Measurements from ENCODE around the gene CEACAM7. TPM values are rescaled to one million over a fixed set of nuclear protein-coding genes. Genes with fewer than 3 reads are reported as not detected.

CEACAM7 gene
- total and polyA plus RNA-seq, 5 experiments from 2014 or later, result not detected

GRCh38 chr19:41698746-41699230, 10.7 kb upstream of the CEACAM7 start:
- Mint-ChIP-seq H3K4me1 (peaks cover 0 to 3% (median 1%) of the 10 kb centered on the region in 4 donors), H3K27me3 (peaks cover 13 to 69% (median 22%) of the 10 kb centered on the region in 5 donors)

GRCh38 chr19:41697198-41697855, 9.3 kb upstream of the CEACAM7 start:
- POLR2A ChIA-PET, result interaction anchor here (0.6 kb wide), 1 partner anchor 444 kb away, joined by 5 read pairs; no protein-coding TSS in a partner anchor
- peaks cover 9 to 64% (median 28%) of the 10 kb centered on the region in 5 donors for H3K27me3 Mint-ChIP-seq
- peaks cover 0 to 3% (median 1%) of the 10 kb centered on the region in 4 donors for H3K4me1 Mint-ChIP-seq
- peaks cover 2 to 12% (median 7%) of the 10 kb centered on the region in 3 donors for H3K36me3 Mint-ChIP-seq
- ATAC-seq (no peak), DNase-seq (no peak)
- no peak overlapping the region for H3K4me3 Mint-ChIP-seq
- H3K27ac Mint-ChIP-seq, result no peak overlapping the region
- H3K9me3 Mint-ChIP-seq, result peaks cover 0 to 12% (median 9%) of the 10 kb centered on the region in 9 donors

More at GRCh38 chr19:41698746-41699230, 10.7 kb upstream of the CEACAM7 start:
- Mint-ChIP-seq H3K9me3 (peaks cover 0 to 3% (median 0%) of the 10 kb centered on the region in 9 donors), H3K36me3 (no peaks in the 10 kb centered on the region), H3K27ac (peak overlapping the region in 1 of 10 donors; percentile 4), H3K4me3 (no peak overlapping the region)
- ATAC-seq, result no peak
- DNase-seq, result no peak
- POLR2A ChIA-PET, result no interaction called here

GRCh38 chr19:41696402-41697197, 8.5 kb upstream of the CEACAM7 start:
- Mint-ChIP-seq H3K36me3 (peaks cover 2 to 13% (median 7%) of the 10 kb centered on the region in 3 donors), H3K4me1 (peaks cover 0 to 3% (median 1%) of the 10 kb centered on the region in 4 donors), H3K27me3 (peaks cover 12 to 62% (median 28%) of the 10 kb centered on the region in 5 donors), H3K27ac (no peak overlapping the region), H3K9me3 (peaks cover 0 to 17% (median 12%) of the 10 kb centered on the region in 9 donors), H3K4me3 (no peak overlapping the region)
- ATAC-seq (no peak), DNase-seq (no peak)
- POLR2A ChIA-PET, result no interaction called here

GRCh38 chr19:41695745-41696144, 7.7 kb upstream of the CEACAM7 start:
- POLR2A ChIA-PET, result no interaction called here
- Mint-ChIP-seq H3K4me1 (peaks cover 0 to 8% (median 2%) of the 10 kb centered on the region in 4 donors), H3K36me3 (peaks cover 2 to 13% (median 7%) of the 10 kb centered on the region in 3 donors), H3K27me3 (peaks cover 18 to 62% (median 36%) of the 10 kb centered on the region in 5 donors), H3K27ac (peak overlapping the region in 1 of 10 donors; percentile 62), H3K4me3 (no peak overlapping the region), H3K9me3 (peaks cover 0 to 24% (median 12%) of the 10 kb centered on the region in 9 donors)
- no peak for DNase-seq
- ATAC-seq, result no peak

GRCh38 chr19:41694831-41695635, 7.0 kb upstream of the CEACAM7 start:
- POLR2A ChIA-PET, result no interaction called here
- Mint-ChIP-seq H3K4me3 (no peak overlapping the region), H3K27me3 (peaks cover 18 to 61% (median 36%) of the 10 kb centered on the region in 5 donors), H3K27ac (peak overlapping the region in 1 of 10 donors; percentile 88), H3K9me3 (peaks cover 0 to 24% (median 12%) of the 10 kb centered on the region in 9 donors), H3K36me3 (peaks cover 2 to 13% (median 7%) of the 10 kb centered on the region in 3 donors), H3K4me1 (peaks cover 0 to 8% (median 2%) of the 10 kb centered on the region in 4 donors)
- ATAC-seq, result no peak
- DNase-seq, result no peak

GRCh38 chr19:41694196-41694595, 6.1 kb upstream of the CEACAM7 start:
- peaks cover 2 to 13% (median 7%) of the 10 kb centered on the region in 3 donors for H3K36me3 Mint-ChIP-seq
- POLR2A ChIA-PET, result no interaction called here
- peaks cover 0 to 24% (median 12%) of the 10 kb centered on the region in 9 donors for H3K9me3 Mint-ChIP-seq
- H3K27ac Mint-ChIP-seq, result no peak overlapping the region
- DNase-seq, result no peak
- H3K4me1 Mint-ChIP-seq, result peaks cover 0 to 8% (median 2%) of the 10 kb centered on the region in 4 donors
- peaks cover 23 to 61% (median 37%) of the 10 kb centered on the region in 5 donors for H3K27me3 Mint-ChIP-seq
- H3K4me3 Mint-ChIP-seq, result no peak overlapping the region
- no peak for ATAC-seq

DNA sequence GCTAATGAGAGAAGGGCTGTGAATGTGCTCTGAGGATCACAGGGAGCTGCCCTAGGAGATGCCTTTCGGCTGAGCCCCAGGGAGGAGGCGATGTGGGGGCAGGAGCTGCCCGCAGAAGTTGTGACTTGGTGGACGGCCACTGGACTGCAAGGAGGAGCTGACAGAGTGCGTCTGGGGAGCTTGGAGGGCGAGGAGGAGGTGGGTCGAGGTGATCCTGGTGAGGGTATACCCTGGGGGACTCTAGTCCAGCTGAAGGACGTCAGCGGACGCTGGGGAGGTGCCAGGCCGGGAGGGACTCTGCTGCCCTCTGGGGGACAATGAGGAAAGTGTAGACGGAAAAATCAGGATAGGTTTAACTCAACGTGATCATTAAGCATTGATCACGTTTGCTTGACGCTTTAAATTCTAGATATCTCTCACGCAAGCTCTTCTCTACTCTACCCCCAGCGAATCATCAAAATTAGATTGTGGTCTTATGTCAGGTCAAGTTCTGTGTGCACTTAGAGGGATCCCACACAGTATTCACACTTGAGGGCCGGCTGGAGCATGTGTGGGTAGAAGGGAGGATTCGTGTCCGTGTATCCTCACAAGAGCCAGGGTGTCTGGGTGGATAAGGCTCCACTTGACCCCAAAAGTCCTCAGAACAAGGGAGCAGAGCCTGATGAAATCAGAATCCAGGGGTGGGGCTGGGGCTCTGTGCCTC, 3.3 kb upstream of the CEACAM7 start:
- H3K4me3 Mint-ChIP-seq, result peak overlapping the region in 1 of 10 donors; percentile 61
- peaks cover 19 to 65% (median 27%) of the 10 kb centered on the region in 5 donors for H3K27me3 Mint-ChIP-seq
- POLR2A ChIA-PET, result interaction anchor here (1.2 kb wide), 1 partner anchor 50 kb away, joined by 3 read pairs; no protein-coding TSS in a partner anchor
- ATAC-seq (no peak), DNase-seq (peak in 3 of 10 donors; percentile 9 to 14 (median 13))
- peaks cover 0 to 24% (median 12%) of the 10 kb centered on the region in 9 donors for H3K9me3 Mint-ChIP-seq
- peaks cover 0 to 8% (median under 1%) of the 10 kb centered on the region in 4 donors for H3K4me1 Mint-ChIP-seq
- peaks cover 2 to 13% (median 7%) of the 10 kb centered on the region in 3 donors for H3K36me3 Mint-ChIP-seq
- H3K27ac Mint-ChIP-seq, result peak overlapping the region in 1 of 10 donors; percentile 92

DNA sequence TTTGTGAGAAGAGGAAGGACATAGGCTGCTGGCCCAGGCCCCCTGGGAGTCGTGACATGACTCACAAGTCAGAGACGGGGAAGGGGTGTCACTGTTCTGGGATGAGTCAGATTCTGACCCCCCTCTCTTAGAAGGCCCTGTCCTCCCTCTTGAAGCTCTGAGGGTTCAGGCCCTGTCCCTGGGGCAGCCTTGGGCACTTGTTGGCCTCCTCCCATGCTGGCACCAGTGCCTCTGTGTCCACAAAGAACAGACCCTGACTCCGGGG, 2.7 kb upstream of the CEACAM7 start:
- POLR2A ChIA-PET, result interaction anchor here (1.2 kb wide), 1 partner anchor 49 kb away, joined by 3 read pairs; no protein-coding TSS in a partner anchor
- H3K4me1 Mint-ChIP-seq, result peaks cover 0 to 6% (median under 1%) of the 10 kb centered on the region in 4 donors
- H3K27me3 Mint-ChIP-seq, result peaks cover 17 to 63% (median 25%) of the 10 kb centered on the region in 5 donors
- no peak overlapping the region for H3K4me3 Mint-ChIP-seq
- H3K36me3 Mint-ChIP-seq, result peaks cover 2 to 13% (median 7%) of the 10 kb centered on the region in 3 donors
- no peak overlapping the region for H3K27ac Mint-ChIP-seq
- ATAC-seq (no peak), DNase-seq (no peak)
- peaks cover 0 to 24% (median 12%) of the 10 kb centered on the region in 9 donors for H3K9me3 Mint-ChIP-seq

- POLR2A ChIA-PET, result no interaction called here
- peaks cover 0 to 6% (median under 1%) of the 10 kb centered on the region in 4 donors for H3K4me1 Mint-ChIP-seq
- ATAC-seq, result no peak
- peak overlapping the region in 1 of 10 donors; percentile 34 for H3K27ac Mint-ChIP-seq
- H3K27me3 Mint-ChIP-seq, result peaks cover 17 to 58% (median 22%) of the 10 kb centered on the region in 5 donors
- peaks cover 0 to 24% (median 12%) of the 10 kb centered on the region in 9 donors for H3K9me3 Mint-ChIP-seq
- no peak overlapping the region for H3K4me3 Mint-ChIP-seq
- no peak for DNase-seq
- peaks cover 2 to 13% (median 7%) of the 10 kb centered on the region in 3 donors for H3K36me3 Mint-ChIP-seq
These were observed 2.1 kb upstream of the CEACAM7 start for GRCh38 chr19:41689993-41690800.

GRCh38 chr19:41688687-41689086, 617 bp upstream of the CEACAM7 start:
- no peak for ATAC-seq
- Mint-ChIP-seq H3K4me3 (no peak overlapping the region), H3K9me3 (peaks cover 0 to 24% (median 12%) of the 10 kb centered on the region in 9 donors), H3K27me3 (peaks cover 24 to 58% (median 27%) of the 10 kb centered on the region in 5 donors), H3K27ac (peak overlapping the region in 1 of 10 donors; percentile 15), H3K36me3 (peaks cover 2 to 13% (median 7%) of the 10 kb centered on the region in 3 donors), H3K4me1 (peaks cover 0 to 6% (median under 1%) of the 10 kb centered on the region in 4 donors)
- POLR2A ChIA-PET, result interaction anchor here (0.6 kb wide), 1 partner anchor 1853 kb away, joined by 3 read pairs; no protein-coding TSS in a partner anchor
- DNase-seq, result no peak

DNA sequence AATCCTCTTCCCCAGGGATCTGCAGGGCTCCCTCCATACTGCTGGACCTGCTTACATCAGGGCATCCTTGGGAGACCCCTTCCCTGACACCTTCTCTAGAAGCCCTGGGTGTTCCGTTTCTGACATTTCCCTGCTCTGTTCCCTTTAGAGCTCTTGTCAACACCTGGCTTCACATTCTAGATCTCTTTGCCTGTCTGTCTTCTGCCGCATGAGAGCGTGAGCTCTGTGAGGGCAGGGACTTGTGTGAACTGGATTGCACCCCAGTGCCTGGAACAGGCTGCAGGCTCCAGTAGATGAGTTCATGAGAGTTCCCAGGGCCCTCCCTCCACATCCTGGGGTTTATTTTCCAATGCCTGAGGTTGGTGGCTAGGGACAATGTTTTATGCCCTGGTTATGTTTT, 651 bp downstream of the CEACAM7 start:
- no peak overlapping the region for H3K27ac Mint-ChIP-seq
- H3K36me3 Mint-ChIP-seq, result peaks cover 0 to 2% (median 0%) of the 10 kb centered on the region in 3 donors
- peaks cover 0 to 6% (median under 1%) of the 10 kb centered on the region in 4 donors for H3K4me1 Mint-ChIP-seq
- POLR2A ChIA-PET, result no interaction called here
- DNase-seq (no peak), ATAC-seq (no peak)
- H3K4me3 Mint-ChIP-seq, result no peak overlapping the region
- H3K27me3 Mint-ChIP-seq, result peaks cover 23 to 68% (median 33%) of the 10 kb centered on the region in 5 donors
- peaks cover 0 to 14% (median 2%) of the 10 kb centered on the region in 9 donors for H3K9me3 Mint-ChIP-seq

Data from naive thymus-derived CD8-positive, alpha-beta T cell (primary cell).